GM19240 (cell line): ENCODE results near the gene FAM72A.
"Not testable (repeated sequence)": the region's sequence is repeated elsewhere in the genome, so short reads cannot be mapped to it uniquely, and the experiment has no call there.

Experiments used
- DNase-seq: peaks from one replicate; pipeline ENCODE4 v3.0.0; 2011; ENCODE audit warnings: low spot score; ENCODE audit not compliant: insufficient read length

Gene FAM72A

GRCh38 chr1:206169794-206170193, 32.8 kb downstream of the FAM72A start:
- not testable (repeated sequence) for DNase-seq

- DNase-seq, result not testable (repeated sequence)
Observed at GRCh38 chr1:206167350-206168029, 35.1 kb downstream of the FAM72A start.

GRCh38 chr1:206145771-206146290, 56.8 kb downstream of the FAM72A start:
- no peak for DNase-seq

GRCh38 chr1:206144605-206145004, 58.0 kb downstream of the FAM72A start:
- DNase-seq, result no peak

- no peak for DNase-seq
Observed at GRCh38 chr1:206143537-206144172, 59.0 kb downstream of the FAM72A start.

GRCh38 chr1:206142770-206143169, 59.9 kb downstream of the FAM72A start:
- no peak for DNase-seq

GRCh38 chr1:206142011-206142410, 60.6 kb downstream of the FAM72A start:
- no peak for DNase-seq

- DNase-seq, result no peak
Observed at GRCh38 chr1:206136241-206136640, 66.4 kb downstream of the FAM72A start.
